Type B pancreatic cell (in vitro differentiated cells): ENCODE results near the gene BTG3. TPM values are rescaled to one million over a fixed set of nuclear protein-coding genes. Genes with fewer than 3 reads are reported as not detected.

Experiments used
- DNase-seq: peaks from one replicate; pipeline ENCODE4 v3.0.0; 2021; ENCODE audit warnings: mixed read lengths; ENCODE audit not compliant: unreplicated experiment; ENCODE audit errors: extremely low spot score
- H3K27ac Mint-ChIP-seq: 2 replicates; pipeline ENCODE4 v1.8.0; 2021; ENCODE audit warnings: mild to moderate bottlenecking, mixed read lengths
- H3K27me3 Mint-ChIP-seq: 2 replicates; pipeline ENCODE4 v1.8.0; 2021; ENCODE audit warnings: mixed read lengths
- H3K36me3 Mint-ChIP-seq: 2 replicates; pipeline ENCODE4 v1.8.0; 2021; ENCODE audit warnings: mixed read lengths
- H3K4me1 Mint-ChIP-seq: one replicate; pipeline ENCODE4 v1.8.0; 2021; ENCODE audit warnings: mixed read lengths; ENCODE audit not compliant: unreplicated experiment
- H3K4me3 Mint-ChIP-seq: 2 replicates; pipeline ENCODE4 v1.8.0; 2021; ENCODE audit warnings: mild to moderate bottlenecking, mixed read lengths
- H3K9me3 Mint-ChIP-seq: 2 replicates; pipeline ENCODE4 v1.8.0; 2021; ENCODE audit warnings: mixed read lengths
- total RNA-seq: library from RNA; stranded (reverse); gene quantifications from 2 replicates; pipeline ENCODE4 v1.2.1, GENCODE V29; 2021; ENCODE audit warnings: low replicate concordance
- TF ChIP-seq, protein P1 (sequence below): fragments of 200-600 bp; sonication (generic); conservative IDR thresholded peaks from 2 replicates; pipeline ENCODE4 v1.5.0; 2021; ENCODE audit warnings: antibody characterized with exemption, mild to moderate bottlenecking

The BTG3 gene
- total RNA-seq, 1 donor from 2014 or later: 47.9 TPM

DNA sequence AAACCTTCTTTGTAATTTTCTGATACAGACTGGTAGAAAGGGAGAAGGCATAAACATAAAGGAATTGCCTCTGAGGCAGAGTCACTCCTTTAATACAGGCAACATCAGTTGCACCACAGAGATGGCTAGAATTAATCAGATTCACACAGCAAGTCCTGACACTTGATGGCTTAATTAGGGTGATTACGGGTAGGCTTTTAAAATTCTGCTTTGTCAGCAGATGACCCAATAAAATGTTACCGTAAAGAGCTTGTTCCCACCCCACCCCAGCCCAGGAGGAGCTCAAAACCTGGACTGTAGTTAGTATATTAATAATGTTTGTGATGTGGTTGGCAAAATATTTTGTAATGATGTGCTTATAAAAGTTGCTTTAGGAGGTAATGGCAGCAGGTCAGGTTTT lies 9.3 kb upstream of the BTG3 start:
- H3K27me3 Mint-ChIP-seq: no peaks in the 10 kb centered on the region
- TF ChIP-seq, protein P1, sequence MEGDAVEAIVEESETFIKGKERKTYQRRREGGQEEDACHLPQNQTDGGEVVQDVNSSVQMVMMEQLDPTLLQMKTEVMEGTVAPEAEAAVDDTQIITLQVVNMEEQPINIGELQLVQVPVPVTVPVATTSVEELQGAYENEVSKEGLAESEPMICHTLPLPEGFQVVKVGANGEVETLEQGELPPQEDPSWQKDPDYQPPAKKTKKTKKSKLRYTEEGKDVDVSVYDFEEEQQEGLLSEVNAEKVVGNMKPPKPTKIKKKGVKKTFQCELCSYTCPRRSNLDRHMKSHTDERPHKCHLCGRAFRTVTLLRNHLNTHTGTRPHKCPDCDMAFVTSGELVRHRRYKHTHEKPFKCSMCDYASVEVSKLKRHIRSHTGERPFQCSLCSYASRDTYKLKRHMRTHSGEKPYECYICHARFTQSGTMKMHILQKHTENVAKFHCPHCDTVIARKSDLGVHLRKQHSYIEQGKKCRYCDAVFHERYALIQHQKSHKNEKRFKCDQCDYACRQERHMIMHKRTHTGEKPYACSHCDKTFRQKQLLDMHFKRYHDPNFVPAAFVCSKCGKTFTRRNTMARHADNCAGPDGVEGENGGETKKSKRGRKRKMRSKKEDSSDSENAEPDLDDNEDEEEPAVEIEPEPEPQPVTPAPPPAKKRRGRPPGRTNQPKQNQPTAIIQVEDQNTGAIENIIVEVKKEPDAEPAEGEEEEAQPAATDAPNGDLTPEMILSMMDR: no peak
- H3K4me1 Mint-ChIP-seq: no peaks in the 10 kb centered on the region
- H3K4me3 Mint-ChIP-seq: no peak overlapping the region
- H3K27ac Mint-ChIP-seq: no peak overlapping the region
- no peak for DNase-seq
- H3K9me3 Mint-ChIP-seq: peaks cover 7% of the 10 kb centered on the region
- no peaks in the 10 kb centered on the region for H3K36me3 Mint-ChIP-seq

DNA sequence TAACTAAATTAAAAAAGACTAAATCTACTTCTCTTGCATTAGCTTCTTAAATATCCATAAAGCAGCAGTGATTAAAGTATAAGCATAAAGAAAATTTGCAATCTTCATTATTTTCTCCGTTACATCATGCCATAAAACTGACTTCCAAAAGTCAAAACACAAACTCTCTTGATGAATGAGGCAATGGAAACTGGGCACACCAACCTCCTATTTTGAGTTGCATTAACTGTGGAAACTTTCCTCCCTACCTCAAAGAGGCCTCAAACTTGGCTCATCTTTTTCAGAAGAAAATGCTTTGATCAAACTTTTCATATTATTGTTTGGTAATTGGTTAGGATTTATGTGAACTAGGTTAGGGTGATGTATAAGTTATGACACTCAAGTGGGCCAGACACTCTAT lies 4.1 kb upstream of the BTG3 start:
- no peak for DNase-seq
- Mint-ChIP-seq H3K27ac (no peak overlapping the region), H3K4me3 (no peak overlapping the region), H3K4me1 (no peaks in the 10 kb centered on the region), H3K9me3 (no peaks in the 10 kb centered on the region), H3K36me3 (no peaks in the 10 kb centered on the region), H3K27me3 (no peaks in the 10 kb centered on the region)
- TF ChIP-seq, protein P1: no peak

DNA sequence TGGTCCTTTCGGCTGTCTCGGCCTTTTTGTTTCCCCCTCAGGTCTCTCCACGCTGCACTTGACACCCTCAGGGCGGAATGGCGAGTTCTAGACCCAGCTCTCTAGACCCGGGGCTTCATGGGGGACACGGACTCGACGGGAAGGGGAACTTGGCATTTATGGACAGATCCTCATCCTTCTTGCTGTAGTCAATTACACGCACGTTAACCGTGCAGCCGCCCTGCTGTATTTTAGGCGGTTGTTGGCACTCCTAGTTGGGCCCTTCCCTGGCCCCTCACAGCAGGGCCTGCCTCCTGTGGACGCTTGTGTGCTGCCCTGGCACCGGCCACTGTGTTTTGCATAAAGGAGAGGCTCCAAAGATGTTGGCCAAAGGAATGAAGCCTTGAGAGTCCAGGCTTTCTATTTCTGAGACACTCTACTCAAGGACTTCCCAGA lies 558 bp upstream of the BTG3 start:
- DNase-seq: no peak
- Mint-ChIP-seq H3K27me3 (no peaks in the 10 kb centered on the region), H3K9me3 (no peaks in the 10 kb centered on the region), H3K36me3 (peaks cover 15% of the 10 kb centered on the region), H3K4me3 (peak overlapping the region; percentile 90), H3K4me1 (peaks cover 11% of the 10 kb centered on the region), H3K27ac (peak overlapping the region; percentile 91)
- TF ChIP-seq, protein P1: no peak

DNA sequence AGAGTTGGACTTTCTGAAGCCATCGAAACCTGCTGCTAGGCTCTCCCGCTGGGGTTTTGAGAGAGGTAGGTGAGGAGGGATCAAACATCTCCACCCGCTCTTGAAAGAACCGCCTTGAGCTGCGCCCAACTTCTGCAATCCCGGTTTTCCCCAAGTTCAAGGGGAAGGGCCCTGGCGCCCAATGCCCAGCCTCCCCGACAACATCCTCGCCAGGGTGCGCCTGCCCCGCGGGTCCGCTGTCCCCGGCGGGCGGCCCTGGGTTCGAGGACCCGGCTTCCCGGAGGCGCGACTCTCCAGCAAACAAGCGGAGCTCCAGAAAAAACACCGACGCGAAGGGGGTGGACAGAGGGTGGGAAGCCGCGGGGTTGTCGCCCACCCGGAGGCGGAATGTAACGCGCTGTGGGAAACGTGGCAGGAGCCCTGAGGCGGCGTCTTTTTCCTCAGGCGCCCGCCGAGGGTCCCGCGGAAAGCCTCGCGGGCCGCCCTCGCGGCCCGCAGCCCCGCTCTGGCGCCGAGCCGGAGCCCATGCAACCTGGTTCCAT lies 607 bp downstream of the BTG3 start:
- peaks cover 26% of the 10 kb centered on the region for H3K36me3 Mint-ChIP-seq
- peaks cover 17% of the 10 kb centered on the region for H3K4me1 Mint-ChIP-seq
- peak overlapping the region; percentile 95 for H3K4me3 Mint-ChIP-seq
- no peaks in the 10 kb centered on the region for H3K9me3 Mint-ChIP-seq
- TF ChIP-seq, protein P1: no peak
- DNase-seq: no peak
- peak overlapping the region; percentile 96 for H3K27ac Mint-ChIP-seq
- H3K27me3 Mint-ChIP-seq: no peaks in the 10 kb centered on the region

DNA sequence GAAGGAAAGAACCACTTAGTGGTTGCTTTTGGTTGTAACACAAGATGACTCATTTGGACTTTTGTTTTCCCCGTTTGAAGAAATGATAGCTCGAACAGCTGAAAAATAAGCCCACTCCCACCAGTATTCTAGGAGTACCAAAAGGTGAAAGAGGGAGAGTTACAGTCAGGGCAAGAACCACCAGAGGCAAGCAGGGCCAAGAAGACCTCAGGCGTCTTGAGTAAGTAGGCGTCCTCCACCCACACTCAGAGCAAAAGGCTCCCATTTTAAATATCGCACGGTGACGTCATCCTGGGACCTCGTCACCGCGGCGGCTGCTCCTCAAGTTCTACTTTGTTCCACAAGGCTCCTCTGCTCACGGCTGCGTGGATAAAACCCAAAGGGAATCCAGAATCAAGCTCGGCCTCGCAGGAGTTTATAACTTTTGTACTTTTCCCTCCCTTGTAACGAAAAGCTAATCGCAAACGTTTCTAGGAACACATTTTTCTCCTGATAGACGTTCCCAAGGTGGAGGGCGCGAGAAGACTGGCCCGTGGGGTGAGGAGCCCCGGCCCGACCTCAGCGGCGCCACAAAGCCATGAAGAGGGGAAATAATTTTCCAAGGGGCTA lies 1.2 kb downstream of the BTG3 start:
- H3K27me3 Mint-ChIP-seq: no peaks in the 10 kb centered on the region
- peaks cover 27% of the 10 kb centered on the region for H3K36me3 Mint-ChIP-seq
- peak; percentile 79 for DNase-seq
- H3K4me3 Mint-ChIP-seq: peak overlapping the region; percentile 95
- TF ChIP-seq, protein P1: no peak
- H3K4me1 Mint-ChIP-seq: peaks cover 17% of the 10 kb centered on the region
- peak overlapping the region; percentile 96 for H3K27ac Mint-ChIP-seq
- no peaks in the 10 kb centered on the region for H3K9me3 Mint-ChIP-seq
